NOMO-1 treated with DMSO at 0.1 percent for 48 hours (cell line): ENCODE data around the gene ARHGAP10.
A peak's percentile ranks its signal among the peaks of the same experiment; 100 is the strongest.

ENCODE experiments used
- DNase-seq: peaks from one replicate; lab custom pipeline; 2025; ENCODE audit not compliant: unreplicated experiment; lab: John Stamatoyannopoulos, UW

ARHGAP10 gene

GRCh38 chr4:147823130-147823529, 91.2 kb downstream of the ARHGAP10 start:
- DNase-seq: no peak

GRCh38 chr4:147824316-147824715, 92.4 kb downstream of the ARHGAP10 start:
- no peak for DNase-seq

GRCh38 chr4:147824884-147825283, 93.0 kb downstream of the ARHGAP10 start:
- no peak for DNase-seq

- peak; percentile 62 for DNase-seq
Measured at GRCh38 chr4:147825451-147826287, 93.8 kb downstream of the ARHGAP10 start.

GRCh38 chr4:147826288-147826646, 94.4 kb downstream of the ARHGAP10 start:
- DNase-seq: no peak

- no peak for DNase-seq
Measured at GRCh38 chr4:147828331-147828905, 96.5 kb downstream of the ARHGAP10 start.

- DNase-seq: no peak
Measured at GRCh38 chr4:147829401-147830101, 97.7 kb downstream of the ARHGAP10 start.

GRCh38 chr4:147830102-147830463, 98.2 kb downstream of the ARHGAP10 start:
- no peak for DNase-seq

GRCh38 chr4:147830987-147831386, 99.1 kb downstream of the ARHGAP10 start:
- DNase-seq: no peak

- peak; percentile 77 for DNase-seq
Measured at GRCh38 chr4:147831551-147832171, 99.8 kb downstream of the ARHGAP10 start.

GRCh38 chr4:147833254-147833653, 101.4 kb downstream of the ARHGAP10 start:
- DNase-seq: no peak

- no peak for DNase-seq
Measured at GRCh38 chr4:147833741-147834140, 101.9 kb downstream of the ARHGAP10 start.

GRCh38 chr4:147834480-147834879, 102.6 kb downstream of the ARHGAP10 start:
- DNase-seq: no peak

- DNase-seq: no peak
Measured at GRCh38 chr4:147836807-147837206, 104.9 kb downstream of the ARHGAP10 start.

- no peak for DNase-seq
Measured at GRCh38 chr4:147837435-147837834, 105.5 kb downstream of the ARHGAP10 start.

- DNase-seq: no peak
Measured at GRCh38 chr4:147837854-147838253, 106.0 kb downstream of the ARHGAP10 start.

- DNase-seq: no peak
Measured at GRCh38 chr4:147839200-147839599, 107.3 kb downstream of the ARHGAP10 start.

GRCh38 chr4:147839663-147840062, 107.8 kb downstream of the ARHGAP10 start:
- DNase-seq: no peak

GRCh38 chr4:147840838-147841738, 109.2 kb downstream of the ARHGAP10 start:
- peak; percentile 58 for DNase-seq

GRCh38 chr4:147842573-147842972, 110.7 kb downstream of the ARHGAP10 start:
- no peak for DNase-seq

GRCh38 chr4:147843162-147843561, 111.3 kb downstream of the ARHGAP10 start:
- DNase-seq: no peak
